Keratinocyte (primary cell): ENCODE measurements around the gene LZTS2. TPM values are rescaled to one million over a fixed set of nuclear protein-coding genes. Genes with fewer than 3 reads are reported as not detected.

Experiments used
- DNase-seq: peaks from one replicate; pipeline ENCODE4 v3.0.0-alpha.2; 2011; ENCODE audit warnings: low read depth, missing footprints, low spot score
- FAIRE-seq: peaks from 2 replicates; lab custom pipeline; 2011; peaks lifted over from hg19 to GRCh38; lab: Jason Lieb, UNC
- H2AFZ ChIP-seq: 2 replicates; pipeline ENCODE4 v1.6.0; 2012; ENCODE audit warnings: low read length, control low read depth, inconsistent platforms; ENCODE audit not compliant: control insufficient read depth
- H3K27ac ChIP-seq: 2 replicates; pipeline ENCODE4 v1.5.1; 2011; ENCODE audit warnings: low read length; ENCODE audit not compliant: control insufficient read depth, insufficient read depth
- H3K27me3 ChIP-seq: 3 replicates; pipeline ENCODE4 v1.6.0; 2011; ENCODE audit warnings: low read length; ENCODE audit not compliant: control insufficient read depth, insufficient read depth; ENCODE audit errors: extremely low read depth
- H3K36me3 ChIP-seq, 2 experiments: 2 replicates in 1 of 2; 3 replicates in 1 of 2; pipeline ENCODE4 v1.5.1; 2011; ENCODE audit warnings: low read length in 2 of 2, mild to moderate bottlenecking in 1 of 2; ENCODE audit not compliant: control insufficient read depth in 2 of 2, insufficient read depth in 2 of 2; ENCODE audit errors: extremely low read depth in 1 of 2
- H3K4me1 ChIP-seq: 3 replicates; pipeline ENCODE4 v1.5.1; 2011; ENCODE audit warnings: low read length; ENCODE audit not compliant: control insufficient read depth, insufficient read depth; ENCODE audit errors: extremely low read depth
- H3K4me2 ChIP-seq: 3 replicates; pipeline ENCODE4 v1.6.0; 2011; ENCODE audit warnings: low read depth, low read length; ENCODE audit not compliant: control insufficient read depth, insufficient read depth; ENCODE audit errors: extremely low read depth
- H3K4me3 ChIP-seq, 3 experiments: fragments of 200-600 bp in 1 of 3; sonication (generic) in 1 of 3; 2 replicates in 2 of 3; 3 replicates in 1 of 3; pipeline ENCODE4 v1.5.1; 2011 to 2016; ENCODE audit warnings: low read length in 3 of 3, mild to moderate bottlenecking in 3 of 3, control low read depth in 2 of 3, inconsistent platforms in 1 of 3, low read depth in 1 of 3, mixed read lengths in 1 of 3, mixed run types in 1 of 3, moderate library complexity in 1 of 3; ENCODE audit not compliant: control insufficient read depth in 2 of 3, insufficient read depth in 2 of 3; ENCODE audit errors: extremely low read depth in 1 of 3
- H3K79me2 ChIP-seq: 2 replicates; pipeline ENCODE4 v1.6.0; 2012; ENCODE audit warnings: low read length; ENCODE audit not compliant: control insufficient read depth, insufficient read depth
- H3K9ac ChIP-seq: 3 replicates; pipeline ENCODE4 v1.6.0; 2011; ENCODE audit warnings: low read length; ENCODE audit not compliant: control insufficient read depth, insufficient read depth; ENCODE audit errors: extremely low read depth
- H3K9me1 ChIP-seq: 3 replicates; pipeline ENCODE4 v1.6.0; 2011; ENCODE audit warnings: low read length; ENCODE audit not compliant: control insufficient read depth, insufficient read depth; ENCODE audit errors: extremely low read depth
- H3K9me3 ChIP-seq: 2 replicates; pipeline ENCODE4 v1.5.1; 2012; ENCODE audit warnings: low read depth, low read length; ENCODE audit not compliant: control insufficient read depth
- H4K20me1 ChIP-seq: 3 replicates; pipeline ENCODE4 v1.6.0; 2011; ENCODE audit warnings: low read length; ENCODE audit not compliant: control insufficient read depth, insufficient read depth; ENCODE audit errors: extremely low read depth
- CTCF ChIP-seq, 3 experiments: IDR thresholded peaks in 1 of 3; conservative IDR thresholded peaks in 1 of 3; optimal IDR thresholded peaks in 1 of 3; 2 replicates in 2 of 3; 3 replicates in 1 of 3; pipeline versions ENCODE3 to v1.5.1; 2011; ENCODE audit warnings: low read length in 3 of 3, mild to moderate bottlenecking in 3 of 3, moderate library complexity in 2 of 3, control low read depth in 1 of 3, inconsistent platforms in 1 of 3; ENCODE audit not compliant: insufficient read depth in 2 of 3; ENCODE audit errors: extremely low read depth in 1 of 3
- EZH2 ChIP-seq: IDR thresholded peaks from one replicate; pipeline ENCODE4 v1.6.1; 2012; ENCODE audit warnings: inconsistent platforms, mild to moderate bottlenecking, low read length, moderate library complexity
- dilution Hi-C: fragments of 300-500 bp; cut with MboI; formaldehyde crosslinking; loops from one replicate; pipeline ENCODE4 v1.7.0; 2020; ENCODE audit warnings: low sequenced_read_pairs; ENCODE audit not compliant: extremely low pct_ligation_motif_present
- polyA plus RNA-seq, 5 experiments: library from polyadenylated mRNA; depleted of rRNA in 3 of 5; stranded (reverse) in 3 of 5; stranded (forward) in 1 of 5; unstranded in 1 of 5; fragments of >200 nt; gene quantifications; 1 replicate in 1 of 5; 2 replicates in 3 of 5; 3 replicates in 1 of 5; pipeline versions ENCODE4 v1.2.1 to v1.2.3, GENCODE V29; 2011 to 2012; ENCODE audit warnings: missing spikeins in 2 of 5, low read depth in 1 of 5, low replicate concordance in 1 of 5

LZTS2 gene
- polyA plus RNA-seq, 1 donor (not counting 4 experiments of a cell fraction or from before 2014, with no cell fraction given) = 18.6 TPM

DNA sequence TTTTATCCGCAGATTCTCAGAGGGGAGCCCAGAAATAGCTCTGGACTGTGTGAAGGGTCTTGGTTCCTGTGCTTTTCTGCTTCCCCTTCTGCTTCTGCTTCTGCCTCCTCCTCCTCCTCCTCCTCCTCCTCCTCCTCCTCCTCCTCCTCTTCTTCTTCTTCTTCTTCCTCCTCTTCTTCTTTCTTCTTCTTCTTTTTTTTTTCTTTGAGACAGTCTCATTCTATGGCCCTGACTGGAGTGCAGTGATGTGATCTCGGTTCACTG is 19.8 kb downstream of the LZTS2 start:
- Histone ChIP-seq H3K36me3 (no peaks in the 10 kb centered on the region), H2AFZ (no peak overlapping the region), H4K20me1 (peaks cover 2% of the 10 kb centered on the region), H3K9ac (no peak overlapping the region), H3K9me1 (no peaks in the 10 kb centered on the region), H3K27me3 (peaks cover 4% of the 10 kb centered on the region), H3K79me2 (no peaks in the 10 kb centered on the region), H3K9me3 (no peaks in the 10 kb centered on the region), H3K4me3 (no peak overlapping the region), H3K4me2 (no peak overlapping the region), H3K27ac (no peak overlapping the region), H3K4me1 (peaks cover 8% of the 10 kb centered on the region)
- DNase-seq (no peak), FAIRE-seq (no peak)
- no peak for TF ChIP-seq CTCF (optimal IDR thresholded peaks at IDR 0.05 in 1 of 3, IDR thresholded peaks at IDR 0.05 in 1 of 3, conservative IDR thresholded peaks at IDR 0.05 in 1 of 3; ENCODE audit: extremely low read depth in 1 of 3, insufficient read depth in 2 of 3, low read length in 3 of 3)
- dilution Hi-C loops = no loop called here

DNA sequence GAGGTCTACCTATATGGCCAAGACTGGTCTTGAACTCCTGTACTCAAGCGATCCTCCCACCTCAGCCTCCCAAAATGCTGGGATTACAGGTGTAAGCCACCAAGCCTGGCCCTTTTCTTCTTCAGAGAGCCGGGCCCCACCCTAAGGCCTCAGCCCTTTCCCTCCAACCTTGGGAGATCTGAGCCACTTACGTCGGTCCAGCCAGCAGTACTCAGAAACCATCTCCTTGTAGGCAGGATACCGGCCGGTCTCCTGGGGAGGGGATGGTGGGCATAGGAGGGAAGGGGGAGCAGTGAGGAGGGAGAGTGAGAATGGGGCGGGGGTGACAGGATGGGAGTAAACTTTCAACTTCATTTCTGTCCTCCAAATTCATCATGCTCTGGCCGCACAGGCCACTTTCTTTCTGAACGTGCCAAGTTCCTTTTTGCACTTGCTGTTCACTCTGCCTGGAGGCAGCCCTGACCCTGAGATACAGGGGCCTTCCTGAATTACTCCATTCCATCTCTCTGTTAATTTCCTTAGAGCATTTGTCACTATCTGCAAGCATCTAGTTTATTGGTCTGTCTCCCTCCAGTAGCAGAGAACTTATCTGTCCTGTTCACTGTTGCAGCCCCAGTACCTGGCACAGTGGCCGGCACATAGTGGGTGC is 20.9 kb downstream of the LZTS2 start:
- dilution Hi-C loops = no loop called here
- Histone ChIP-seq H3K79me2 (no peaks in the 10 kb centered on the region), H3K4me1 (peaks cover 2% of the 10 kb centered on the region), H3K4me3 (no peak overlapping the region), H2AFZ (no peak overlapping the region), H3K4me2 (no peak overlapping the region), H4K20me1 (peaks cover 2% of the 10 kb centered on the region), H3K9me1 (no peaks in the 10 kb centered on the region), H3K36me3 (no peaks in the 10 kb centered on the region), H3K27me3 (peaks cover 4% of the 10 kb centered on the region), H3K27ac (no peak overlapping the region), H3K9ac (no peak overlapping the region), H3K9me3 (no peaks in the 10 kb centered on the region)
- FAIRE-seq (no peak), DNase-seq (no peak)
- TF ChIP-seq EZH2 (no peak), CTCF (optimal IDR thresholded peaks at IDR 0.05 in 1 of 3, IDR thresholded peaks at IDR 0.05 in 1 of 3, conservative IDR thresholded peaks at IDR 0.05 in 1 of 3; ENCODE audit: extremely low read depth in 1 of 3, insufficient read depth in 2 of 3, low read length in 3 of 3) (no peak)
